CMK (cell line): ENCODE measurements around the gene SCOC.
"Not testable (repeated sequence)": the region's sequence is repeated elsewhere in the genome, so short reads cannot be mapped to it uniquely, and the experiment has no call there.

Source experiments
- DNase-seq: peaks from one replicate; pipeline ENCODE4 v3.0.0-alpha.2; 2010; ENCODE audit warnings: low read depth

SCOC gene

DNA sequence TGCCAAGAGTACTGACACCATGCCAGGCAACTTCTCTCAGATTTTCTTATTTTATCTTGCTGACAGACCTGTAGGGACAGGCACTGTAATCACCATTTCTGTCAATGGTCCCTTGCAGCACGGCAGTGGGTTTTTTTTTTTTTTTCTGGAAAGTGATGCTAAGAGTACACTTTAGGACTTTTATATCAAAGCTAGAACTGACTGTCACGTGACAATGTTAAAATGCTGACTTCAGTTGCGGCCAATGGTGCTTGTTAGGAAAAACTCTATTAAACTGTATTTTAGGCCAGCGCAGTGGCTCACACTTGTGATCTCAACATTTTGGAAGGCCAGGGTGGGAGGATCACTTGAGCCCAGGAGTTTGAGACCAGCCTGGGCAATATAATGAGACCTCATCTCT, 12.3 kb upstream of the SCOC start:
- DNase-seq: no peak

DNA sequence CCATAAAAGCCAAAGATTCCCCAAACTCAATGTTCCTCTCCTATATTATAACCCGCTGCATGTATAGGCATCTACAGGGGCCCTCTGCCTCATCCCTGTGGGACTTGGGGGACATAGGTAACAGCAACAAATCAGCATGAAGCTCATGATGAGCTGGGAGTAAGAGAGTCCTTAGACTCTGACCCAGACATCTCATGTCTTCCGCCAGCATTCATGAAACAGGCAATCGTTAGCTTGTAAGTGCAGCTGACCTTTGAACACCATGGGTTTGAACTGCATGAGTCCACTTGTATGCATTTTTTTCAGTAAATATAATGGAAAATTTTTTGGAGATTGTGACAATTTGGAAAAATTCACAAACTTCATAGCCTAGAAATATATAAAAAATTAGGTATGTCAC, 10.4 kb upstream of the SCOC start:
- no peak for DNase-seq

DNA sequence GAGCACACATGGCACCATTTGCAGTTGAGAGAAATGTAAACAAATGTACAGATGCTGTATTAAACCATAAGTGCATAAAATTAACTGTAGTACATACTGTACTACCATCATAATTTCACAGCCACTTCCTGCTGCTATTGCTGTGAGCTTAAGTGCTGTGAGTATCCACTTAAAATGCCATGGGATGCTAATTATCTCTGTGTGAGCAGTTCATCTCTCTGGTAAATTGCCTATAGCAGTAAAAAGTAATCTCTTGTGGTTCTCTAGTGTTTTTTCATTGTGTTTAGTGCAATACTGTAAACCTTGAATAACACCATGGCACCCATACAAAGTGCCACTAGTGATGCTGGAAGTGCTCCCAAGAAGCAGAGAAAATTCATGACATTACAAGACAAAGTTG, 9.9 kb upstream of the SCOC start:
- DNase-seq: no peak

DNA sequence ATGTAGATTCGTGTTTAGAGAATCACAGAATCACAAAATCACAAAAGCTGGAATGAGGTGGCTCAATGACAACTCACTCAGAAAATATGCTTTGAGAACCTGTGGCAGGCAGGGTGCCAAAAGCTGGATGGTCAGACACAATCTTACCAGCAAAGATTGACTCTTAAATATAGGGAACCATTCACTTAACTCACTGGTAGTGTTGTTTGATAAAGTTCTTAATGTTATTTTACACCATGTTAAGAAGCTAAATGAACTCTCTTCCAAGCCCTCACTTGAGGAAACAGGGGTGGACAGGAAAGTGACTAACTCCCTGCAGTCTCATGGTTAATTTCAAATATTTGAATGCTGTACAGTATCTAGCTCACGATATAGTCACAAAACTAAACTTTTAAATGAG, 5.7 kb upstream of the SCOC start:
- DNase-seq: no peak

DNA sequence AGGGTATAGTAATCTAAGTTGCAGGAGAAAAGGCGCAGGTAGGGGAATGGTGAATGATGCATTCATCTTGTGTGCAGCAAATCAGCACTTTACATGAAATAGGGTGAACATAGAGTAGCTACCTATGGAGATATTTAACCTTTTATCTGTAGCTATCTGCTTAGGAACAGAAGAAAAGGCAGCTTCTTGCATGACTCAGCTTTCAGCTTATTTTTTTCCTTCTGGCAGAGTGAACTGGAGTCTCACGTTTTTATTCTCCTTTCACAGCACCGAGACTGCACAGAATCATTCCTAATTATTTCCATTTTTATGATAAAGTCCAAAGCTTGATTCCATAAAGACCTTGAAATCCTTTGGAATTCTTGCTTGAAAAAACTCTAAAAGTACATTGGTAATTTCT, 4.8 kb upstream of the SCOC start:
- DNase-seq: no peak

DNA sequence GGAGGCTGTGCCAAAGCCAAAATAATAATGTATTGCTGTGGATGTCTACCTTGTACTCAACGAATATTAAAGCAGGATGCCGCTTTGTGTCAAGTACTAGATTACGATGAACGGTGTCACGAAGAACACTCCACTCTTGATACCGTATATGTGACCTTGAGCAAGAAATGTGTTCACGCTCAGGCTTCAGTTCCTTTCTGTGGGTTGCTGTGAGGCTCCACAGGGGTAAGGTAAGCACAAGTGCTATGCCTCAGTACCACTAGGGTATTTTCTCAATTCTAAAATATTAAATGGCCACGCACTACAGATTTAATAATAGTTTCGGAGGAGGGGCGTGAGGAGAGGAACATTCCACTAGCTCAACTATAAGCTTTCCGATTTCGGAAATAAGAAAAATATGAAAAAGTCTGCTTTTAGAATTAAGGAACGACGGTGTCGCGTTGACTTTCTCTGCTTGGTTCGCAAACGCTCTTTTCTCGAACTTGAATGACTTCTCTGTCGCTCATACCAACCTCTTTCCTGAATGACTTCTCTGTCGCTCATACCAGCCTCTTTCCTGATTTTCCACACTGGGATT, 607 bp upstream of the SCOC start:
- DNase-seq: no peak

DNA sequence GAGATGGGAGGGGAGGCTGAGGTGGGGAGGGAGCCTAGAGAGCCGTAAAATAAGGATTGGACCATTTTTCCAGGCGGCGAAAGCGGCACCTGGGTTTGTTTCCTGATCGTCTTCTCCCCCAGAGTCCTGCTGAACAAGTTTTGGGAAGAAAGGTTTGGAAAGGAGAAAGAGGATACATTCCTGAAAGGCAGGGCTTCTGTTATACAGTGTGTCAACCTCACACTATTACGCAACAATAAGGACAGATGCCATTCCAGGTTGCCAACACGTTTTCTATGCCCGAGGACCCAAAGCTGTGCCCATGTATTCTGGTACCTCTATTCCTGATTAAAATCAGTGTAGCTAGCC, 658 bp downstream of the SCOC start:
- no peak for DNase-seq

DNA sequence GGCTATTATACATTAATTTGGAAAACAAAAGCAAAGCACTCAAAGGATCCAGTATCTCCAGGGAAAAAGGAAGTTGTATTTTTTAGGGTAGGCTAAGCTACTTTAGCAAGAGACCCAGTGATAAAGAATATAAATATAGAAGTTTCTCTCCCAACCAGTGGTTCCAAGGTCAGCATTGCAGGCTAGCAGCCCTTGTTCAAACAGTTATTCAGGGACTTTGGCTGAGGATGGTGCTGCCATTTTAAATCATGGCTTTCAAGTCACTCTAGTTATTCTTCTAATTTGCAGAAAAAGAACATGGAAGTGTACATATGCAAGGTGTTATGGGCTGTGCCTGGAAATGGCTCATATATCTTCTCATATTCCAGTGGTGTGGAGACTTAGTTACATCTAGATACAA, 9.3 kb downstream of the SCOC start:
- DNase-seq: no peak

DNA sequence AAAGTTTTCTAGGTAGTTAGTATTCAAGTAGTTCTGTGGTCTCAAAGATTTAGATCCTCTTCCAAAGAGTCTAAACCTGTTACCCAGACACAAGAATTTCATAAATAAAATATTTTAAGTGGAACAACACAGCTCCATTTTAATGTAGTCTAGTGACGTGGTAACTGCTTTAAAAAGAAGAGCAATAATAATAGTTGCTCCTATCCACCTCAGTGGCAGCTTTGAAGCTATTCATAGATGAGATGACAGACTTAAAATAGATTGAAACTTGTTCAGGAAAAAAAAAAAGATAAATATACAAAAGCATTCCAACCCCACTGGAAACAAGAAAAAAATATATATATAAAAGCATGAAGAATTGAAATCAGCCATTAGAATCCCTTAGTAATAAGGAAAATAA, 14.6 kb downstream of the SCOC start:
- no peak for DNase-seq

DNA sequence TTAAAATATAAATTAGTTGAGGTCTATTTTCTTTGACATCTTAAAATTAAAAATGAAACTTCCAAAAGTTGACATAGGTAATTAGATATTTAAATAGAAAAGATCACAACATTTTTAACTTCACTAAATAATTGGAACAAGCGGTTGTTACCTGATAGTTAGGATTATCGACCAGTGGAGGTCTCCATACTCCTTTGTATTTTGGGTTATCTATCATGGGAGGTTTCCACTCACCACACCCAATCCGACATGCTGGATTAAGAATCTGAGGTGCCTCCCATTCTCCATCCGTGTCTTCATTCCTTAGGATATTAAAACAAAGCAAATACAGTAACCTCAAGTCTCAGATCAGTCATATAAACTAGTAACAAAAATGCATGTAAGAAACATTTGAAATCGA, 22.2 kb downstream of the SCOC start:
- no peak for DNase-seq

DNA sequence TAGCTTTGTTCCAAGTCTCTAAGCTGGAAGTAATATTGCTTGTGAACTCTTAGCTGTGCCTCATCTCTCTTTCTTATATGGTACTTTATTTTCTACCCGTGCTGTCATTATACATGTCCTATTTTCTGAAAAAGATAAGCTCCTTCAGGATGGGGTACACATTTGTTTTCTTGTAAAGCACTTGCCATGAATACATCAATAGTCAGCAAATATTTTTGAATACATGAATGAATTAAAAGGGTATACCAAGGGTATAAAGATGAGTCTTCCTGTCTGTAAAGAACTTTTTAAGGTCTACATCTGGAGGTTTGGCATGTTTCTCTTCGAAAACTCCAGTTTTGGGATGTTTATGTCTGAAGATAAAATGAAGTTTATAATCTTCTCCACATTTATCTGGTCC, 26.7 kb downstream of the SCOC start:
- DNase-seq: no peak

DNA sequence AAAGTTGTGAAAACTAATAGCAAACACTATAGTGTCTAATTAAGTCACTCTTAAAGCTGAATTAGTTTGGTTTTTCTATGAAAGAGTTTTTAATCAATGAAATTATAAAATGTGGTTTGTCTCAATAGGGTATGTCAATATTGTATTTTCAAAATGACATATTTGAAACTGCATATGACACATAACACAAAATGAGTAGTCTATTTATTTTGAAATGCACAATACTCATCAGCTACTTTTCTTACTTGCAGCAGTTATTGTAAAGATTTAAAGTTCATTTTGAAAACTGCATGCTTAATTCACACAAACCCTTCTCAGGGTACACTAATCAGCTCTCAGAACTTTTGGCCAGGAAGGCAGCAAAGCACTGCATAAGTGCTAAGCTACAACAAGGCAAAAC, 32.8 kb downstream of the SCOC start:
- DNase-seq: no peak

DNA sequence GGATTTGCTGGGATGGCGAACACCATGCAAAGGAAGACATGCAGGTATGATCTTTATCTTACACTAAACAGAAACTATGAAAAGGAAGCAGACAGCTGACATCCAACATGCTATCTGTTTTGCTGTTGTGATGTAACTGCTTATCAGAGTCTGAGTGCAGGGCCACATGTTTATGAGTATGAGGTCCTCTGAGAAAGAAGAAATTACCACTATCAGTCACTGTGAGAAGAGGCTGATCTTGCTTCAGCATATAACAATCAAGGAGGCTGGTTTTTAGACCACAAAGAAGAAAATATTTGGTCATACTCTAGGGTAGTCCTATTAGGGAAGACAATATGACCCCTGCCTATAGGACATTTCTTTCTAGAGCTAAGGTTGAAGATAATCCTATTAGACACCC, 35.5 kb downstream of the SCOC start:
- peak; percentile 20 for DNase-seq

DNA sequence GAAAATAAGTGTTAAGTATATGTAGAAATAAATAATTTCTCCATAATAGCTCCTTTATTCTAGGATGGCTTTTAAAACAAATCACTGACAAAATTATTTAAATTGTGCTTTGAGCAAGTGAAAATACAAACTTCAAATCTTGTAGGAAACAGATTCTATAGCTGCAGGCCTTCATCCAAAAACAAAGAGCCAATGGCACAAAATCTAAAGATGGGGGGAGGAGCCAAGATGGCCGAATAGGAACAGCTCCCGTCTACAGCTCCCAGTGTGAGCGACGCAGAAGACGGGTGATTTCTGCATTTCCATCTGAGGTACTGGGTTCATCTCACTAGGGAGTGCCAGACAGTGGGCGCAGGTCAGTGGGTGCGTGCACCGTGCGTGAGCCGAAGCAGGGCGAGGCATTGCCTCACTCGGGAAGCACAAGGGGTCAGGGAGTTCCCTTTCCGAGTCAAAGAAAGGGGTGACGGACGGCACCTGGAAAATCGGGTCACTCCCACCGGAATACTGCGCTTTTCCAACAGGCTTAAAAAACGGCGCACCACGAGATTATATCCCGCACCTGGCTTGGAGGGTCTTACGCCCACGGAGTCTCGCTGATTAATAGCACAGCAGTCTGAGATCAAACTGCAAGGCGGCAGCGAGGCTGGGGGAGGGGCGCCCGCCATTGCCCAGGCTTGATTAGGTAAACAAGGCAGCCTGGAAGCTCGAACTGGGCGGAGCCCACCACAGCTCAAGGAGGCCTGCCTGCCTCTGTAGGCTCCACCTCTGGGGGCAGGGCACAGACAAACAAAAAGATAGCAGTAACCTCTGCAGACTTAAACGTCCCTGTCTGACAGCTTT, 39.9 kb downstream of the SCOC start:
- not testable (repeated sequence) for DNase-seq

DNA sequence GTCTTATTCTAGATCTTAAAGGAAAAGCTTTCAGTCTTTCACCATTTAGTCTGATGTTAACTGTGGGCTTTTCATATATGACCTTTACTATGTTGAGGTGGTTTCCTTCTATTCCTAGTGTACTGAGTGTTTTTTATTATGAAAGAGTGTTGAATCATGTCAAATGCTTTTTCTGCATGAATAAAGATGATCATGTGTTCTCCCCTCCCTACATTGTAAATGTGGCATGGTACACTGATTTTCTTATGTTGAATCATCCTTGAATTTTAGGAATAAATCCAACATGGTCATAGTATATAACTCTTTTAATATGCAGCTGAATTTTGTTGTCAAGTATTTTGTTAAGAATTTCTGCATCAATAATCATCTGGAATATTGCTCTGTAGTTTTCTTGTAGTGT, 49.7 kb downstream of the SCOC start:
- DNase-seq: no peak

DNA sequence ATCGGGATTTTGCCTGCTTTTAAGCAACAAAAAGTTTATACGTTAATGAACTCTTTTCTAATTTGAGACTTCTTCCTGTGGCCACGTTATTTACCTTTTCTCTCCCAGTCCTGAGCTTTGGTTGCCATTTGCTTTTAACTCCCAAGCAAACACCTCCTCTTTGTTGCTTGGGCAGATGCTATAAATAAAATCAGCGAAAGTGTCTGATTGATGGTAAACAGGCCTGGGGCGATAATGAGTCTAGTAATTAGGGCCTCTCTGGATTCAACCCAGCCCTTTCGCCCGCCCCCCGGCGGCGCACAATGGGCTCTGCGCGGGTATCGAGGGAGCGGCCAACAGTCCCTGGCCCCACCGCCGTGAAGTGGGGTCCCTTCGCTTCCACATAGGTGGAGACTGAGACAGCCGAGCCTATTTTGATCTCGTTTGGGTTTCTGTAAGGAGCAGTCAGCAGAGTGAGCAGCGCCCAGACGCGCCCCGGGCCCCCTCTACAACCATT, 53.2 kb downstream of the SCOC start:
- DNase-seq: no peak

DNA sequence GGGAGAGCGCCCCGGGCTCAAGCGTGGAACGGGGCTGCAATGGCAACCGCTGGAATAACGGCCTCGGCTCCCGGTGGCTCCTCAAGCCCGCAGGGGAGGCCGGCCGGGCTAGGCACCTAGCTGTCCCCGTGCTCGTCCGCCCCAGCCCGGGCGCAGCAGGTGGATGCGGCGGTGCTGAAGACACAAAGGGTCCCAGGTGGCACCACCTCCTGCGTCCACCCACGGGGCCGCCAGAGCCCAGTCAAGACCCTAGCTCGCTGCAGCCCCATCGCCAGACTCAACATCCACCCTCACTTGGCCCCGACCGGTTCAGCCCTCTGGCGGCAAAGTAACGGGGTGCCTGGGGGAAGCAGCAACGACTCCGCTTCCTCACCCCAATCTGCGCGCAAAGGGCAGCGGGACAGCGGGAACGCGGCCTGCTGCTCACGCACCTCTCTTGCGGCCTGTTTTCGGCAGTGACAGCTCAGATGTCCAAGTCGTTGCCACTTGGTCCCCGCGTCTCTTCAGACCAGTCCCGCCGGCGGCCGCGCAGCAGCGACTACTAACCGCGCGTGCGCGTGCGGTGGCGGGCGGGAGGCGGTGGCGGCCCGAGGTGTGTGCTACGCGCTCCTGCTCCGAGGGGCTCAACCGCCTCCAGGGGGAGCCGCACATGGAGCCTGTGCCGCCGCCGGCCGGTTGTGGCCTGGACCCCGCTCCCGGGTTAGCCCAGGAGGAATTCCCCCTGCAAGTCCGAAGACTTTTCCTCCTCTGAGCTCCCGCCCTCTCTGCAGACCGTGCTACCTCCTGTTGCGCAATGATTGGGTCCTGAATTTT, 53.9 kb downstream of the SCOC start, which contains the start of gene CLGN:
CLGN (minus strand) TSS at position 543 of the 813 bp plus-strand sequence. CDS start 14,570 bp downstream, outside the sequence.
- DNase-seq: no peak

DNA sequence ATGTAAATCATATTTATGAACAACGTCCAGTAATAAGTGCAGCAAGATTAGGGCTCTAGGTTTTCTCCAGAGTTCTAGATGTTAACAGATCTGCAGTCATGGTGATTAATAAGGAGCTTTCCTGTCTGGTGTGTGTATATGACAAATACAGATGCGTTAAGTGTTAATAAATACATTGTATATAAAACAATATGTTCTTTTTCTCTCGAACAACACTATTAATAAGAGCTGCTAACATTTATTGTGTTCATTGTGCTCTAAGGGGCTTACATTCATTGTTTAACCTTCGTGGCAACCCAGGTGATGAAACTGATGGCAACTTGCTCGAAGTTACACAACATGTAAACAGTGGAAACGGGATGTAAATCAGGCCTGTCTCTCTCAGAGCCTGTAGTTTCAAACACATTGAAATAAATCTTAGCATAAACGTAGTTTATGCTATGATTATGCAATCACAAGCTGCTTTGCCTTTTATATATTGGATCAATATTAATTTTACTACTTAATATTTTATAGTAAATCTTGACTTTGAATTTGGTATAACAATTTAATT, 54.5 kb downstream of the SCOC start:
- no peak for DNase-seq
